Panc1 (cell line): Measurements from ENCODE around the gene AOAH.

Experiments used
- CTCF ChIP-seq: fragments of 450-650 bp; IDR thresholded peaks from 2 replicates; pipeline ENCODE4 v1.5.1; 2017; ENCODE audit warnings: mild to moderate bottlenecking
- POLR2AphosphoS5 ChIP-seq: IDR thresholded peaks from 2 replicates; pipeline ENCODE4 v1.6.1; 2012; ENCODE audit warnings: mild to moderate bottlenecking, low read depth, low read length, moderate library complexity

DNA sequence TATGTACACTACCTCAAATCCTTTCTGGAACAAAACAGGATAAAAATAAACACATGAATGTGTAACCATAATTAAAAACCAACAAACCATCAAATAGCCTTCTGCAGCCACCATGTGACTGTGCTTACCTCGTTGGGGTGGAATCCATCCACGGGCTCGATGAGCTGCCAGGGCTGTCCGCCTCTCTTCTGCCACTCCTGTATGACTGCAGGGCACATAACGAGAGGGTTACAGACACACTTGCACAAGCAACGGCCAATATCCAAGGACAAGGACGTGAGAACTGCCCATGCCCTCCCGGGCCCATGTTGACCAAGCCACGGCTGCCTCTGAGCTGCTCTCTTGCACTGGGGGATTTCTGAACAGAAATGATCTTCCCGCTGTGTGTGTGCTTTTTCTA lies 202.4 kb downstream of the AOAH start:
- no peak for TF ChIP-seq POLR2AphosphoS5
- TF ChIP-seq CTCF, result no peak
